ENCODE measurements around the gene CBFB. TPM values are rescaled to one million over a fixed set of nuclear protein-coding genes. Genes with fewer than 3 reads are reported as not detected.
A peak's percentile ranks its signal among the peaks of the same experiment; 100 is the strongest.

The CBFB gene
- total RNA-seq, 1 donor from 2014 or later, result 59.1 TPM

- DNase-seq (ENCODE audit: low spot score in 2 of 2), result no peak
- Histone ChIP-seq H3K27ac (no peak overlapping the region), H3K27me3 (no peaks in the 10 kb centered on the region), H3K36me3 (peaks cover 37 to 59% of the 10 kb centered on the region in 2 donors), H3K9me3 (no peaks in the 10 kb centered on the region), H3K4me1 (peaks cover 6 to 8% of the 10 kb centered on the region in 2 donors), H3K4me3 (no peak overlapping the region)
- no peak for TF ChIP-seq CTCF (IDR thresholded peaks at IDR 0.05)
- intact Hi-C loops (cut with DNase I), result no loop called here
These were observed 117.8 kb downstream of the CBFB start for GRCh38 chr16:67146523-67147357.

GRCh38 chr16:67147437-67148140, 118.6 kb downstream of the CBFB start:
- TF ChIP-seq CTCF (IDR thresholded peaks at IDR 0.05), result no peak
- Histone ChIP-seq H3K36me3 (peaks cover 29 to 51% of the 10 kb centered on the region in 2 donors), H3K27me3 (no peaks in the 10 kb centered on the region), H3K27ac (no peak overlapping the region), H3K4me3 (no peak overlapping the region), H3K9me3 (no peaks in the 10 kb centered on the region), H3K4me1 (peaks cover 6 to 8% of the 10 kb centered on the region in 2 donors)
- intact Hi-C loops (cut with DNase I), result no loop called here
- DNase-seq (ENCODE audit: low spot score in 2 of 2), result no peak

- intact Hi-C loops (cut with DNase I), result no loop called here
- Histone ChIP-seq H3K4me1 (peaks cover 6 to 8% of the 10 kb centered on the region in 2 donors), H3K4me3 (no peak overlapping the region), H3K27ac (no peak overlapping the region), H3K36me3 (peaks cover 29 to 44% of the 10 kb centered on the region in 2 donors), H3K9me3 (no peaks in the 10 kb centered on the region), H3K27me3 (no peaks in the 10 kb centered on the region)
- no peak for TF ChIP-seq CTCF (IDR thresholded peaks at IDR 0.05)
- DNase-seq (ENCODE audit: low spot score in 2 of 2), result no peak
These were observed 119.3 kb downstream of the CBFB start for GRCh38 chr16:67148221-67148620.

- peaks cover 6 to 8% of the 10 kb centered on the region in 2 donors for H3K4me1 ChIP-seq
- intact Hi-C loops (cut with DNase I), result no loop called here
- H3K27me3 ChIP-seq, result no peaks in the 10 kb centered on the region
- H3K27ac ChIP-seq, result no peak overlapping the region
- H3K4me3 ChIP-seq, result no peak overlapping the region
- no peak for TF ChIP-seq CTCF (IDR thresholded peaks at IDR 0.05)
- no peaks in the 10 kb centered on the region for H3K9me3 ChIP-seq
- H3K36me3 ChIP-seq, result peaks cover 25 to 39% of the 10 kb centered on the region in 2 donors
- no peak for DNase-seq (ENCODE audit: low spot score in 2 of 2)
These were observed 119.8 kb downstream of the CBFB start for GRCh38 chr16:67148656-67149275.

GRCh38 chr16:67149276-67150046, 120.5 kb downstream of the CBFB start:
- Histone ChIP-seq H3K36me3 (peaks cover 20 to 32% of the 10 kb centered on the region in 2 donors), H3K27me3 (no peaks in the 10 kb centered on the region), H3K4me1 (peaks cover 6 to 8% of the 10 kb centered on the region in 2 donors), H3K27ac (peak overlapping the region; percentile 88 to 89), H3K9me3 (no peaks in the 10 kb centered on the region), H3K4me3 (peak overlapping the region; percentile 68 to 75)
- intact Hi-C loops (cut with DNase I), result loop anchor here (2.0 to 5.0 kb wide), 2 partner anchors 38 to 41 kb away; partner anchors contain the start of gene PHAF1
- no peak for DNase-seq (ENCODE audit: low spot score in 2 of 2)
- no peak for TF ChIP-seq CTCF (IDR thresholded peaks at IDR 0.05)
